ENCODE measurements around the gene VSX2. TPM values are rescaled to one million over a fixed set of nuclear protein-coding genes. Genes with fewer than 3 reads are reported as not detected.

VSX2 gene
- total RNA-seq, 1 donor from 2014 or later, result not detected

DNA sequence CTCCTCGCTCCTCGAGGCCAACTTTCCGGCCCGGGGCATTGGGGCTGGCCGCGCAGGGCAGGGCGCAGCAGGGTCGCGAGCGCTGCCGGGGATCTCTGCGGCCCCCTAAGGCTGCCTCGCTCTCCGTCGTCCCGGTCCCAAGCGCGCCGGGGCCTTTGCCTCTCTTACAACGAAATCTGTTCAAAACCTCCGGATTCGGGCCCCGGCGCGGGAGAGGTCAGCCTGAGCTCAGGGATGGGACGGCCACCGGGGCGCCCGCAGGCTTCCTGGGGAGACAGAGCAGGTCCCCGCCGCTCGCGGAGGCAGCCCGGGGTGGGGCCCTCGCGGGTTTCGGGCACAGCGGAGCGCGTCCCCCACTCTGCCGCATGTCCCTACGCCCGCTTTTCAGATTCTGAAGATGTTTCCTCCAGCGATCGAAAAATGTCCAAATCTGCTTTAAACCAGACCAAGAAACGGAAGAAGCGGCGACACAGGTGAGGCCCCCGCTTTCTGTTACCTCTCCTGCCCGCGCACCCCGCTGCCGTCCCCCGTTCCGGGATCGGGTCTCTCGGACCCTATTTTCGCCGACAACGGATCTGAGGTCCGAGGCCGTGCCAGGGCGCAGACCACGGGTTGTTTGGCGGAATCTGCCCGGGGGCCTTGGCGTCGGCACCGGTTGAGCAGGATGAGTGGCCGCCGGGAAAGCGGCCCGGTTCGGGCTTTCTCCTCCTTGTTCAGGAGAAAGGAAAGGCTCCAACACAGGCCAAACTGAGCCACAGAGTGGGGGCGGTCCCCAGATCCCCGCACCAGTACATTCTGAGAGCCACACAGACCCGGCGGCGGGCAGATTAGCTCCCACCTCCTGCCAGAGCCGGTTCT is 1.8 kb downstream of the VSX2 start:
- H3K36me3 Mint-ChIP-seq (ENCODE audit: insufficient read depth), result no peaks in the 10 kb centered on the region
- no peaks in the 10 kb centered on the region for H3K9me3 Mint-ChIP-seq (ENCODE audit: low read depth)
- peak overlapping the region; percentile 69 for H3K27ac Mint-ChIP-seq
- peaks cover 6% of the 10 kb centered on the region for H3K4me1 Mint-ChIP-seq (ENCODE audit: low read depth)
- peaks cover 92% of the 10 kb centered on the region for H3K27me3 Mint-ChIP-seq
- TF ChIP-seq, protein P1, sequence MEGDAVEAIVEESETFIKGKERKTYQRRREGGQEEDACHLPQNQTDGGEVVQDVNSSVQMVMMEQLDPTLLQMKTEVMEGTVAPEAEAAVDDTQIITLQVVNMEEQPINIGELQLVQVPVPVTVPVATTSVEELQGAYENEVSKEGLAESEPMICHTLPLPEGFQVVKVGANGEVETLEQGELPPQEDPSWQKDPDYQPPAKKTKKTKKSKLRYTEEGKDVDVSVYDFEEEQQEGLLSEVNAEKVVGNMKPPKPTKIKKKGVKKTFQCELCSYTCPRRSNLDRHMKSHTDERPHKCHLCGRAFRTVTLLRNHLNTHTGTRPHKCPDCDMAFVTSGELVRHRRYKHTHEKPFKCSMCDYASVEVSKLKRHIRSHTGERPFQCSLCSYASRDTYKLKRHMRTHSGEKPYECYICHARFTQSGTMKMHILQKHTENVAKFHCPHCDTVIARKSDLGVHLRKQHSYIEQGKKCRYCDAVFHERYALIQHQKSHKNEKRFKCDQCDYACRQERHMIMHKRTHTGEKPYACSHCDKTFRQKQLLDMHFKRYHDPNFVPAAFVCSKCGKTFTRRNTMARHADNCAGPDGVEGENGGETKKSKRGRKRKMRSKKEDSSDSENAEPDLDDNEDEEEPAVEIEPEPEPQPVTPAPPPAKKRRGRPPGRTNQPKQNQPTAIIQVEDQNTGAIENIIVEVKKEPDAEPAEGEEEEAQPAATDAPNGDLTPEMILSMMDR (IDR thresholded peaks at IDR 0.05; ENCODE audit: unreplicated experiment), result no peak
- H3K4me3 Mint-ChIP-seq (ENCODE audit: low read depth), result peak overlapping the region; percentile 41
- DNase-seq (ENCODE audit: low spot score, unreplicated experiment), result no peak

DNA sequence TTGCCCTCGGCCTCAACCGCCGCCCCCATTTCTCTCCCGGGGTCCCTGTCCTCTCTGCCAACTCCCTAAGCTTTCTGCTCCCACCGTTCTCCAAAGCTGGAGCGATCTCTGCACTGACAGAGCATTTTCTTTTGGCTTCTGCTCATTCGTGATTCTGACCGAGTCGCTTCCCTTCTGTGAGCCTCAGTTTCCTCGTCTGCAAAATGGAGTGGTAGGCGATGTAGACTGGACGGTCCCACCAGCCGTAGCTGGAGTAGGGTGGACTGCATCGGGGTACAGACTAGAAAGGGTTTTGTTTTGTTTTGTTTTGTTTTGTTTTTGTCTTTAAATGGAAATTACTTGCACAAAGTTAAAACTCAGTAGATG is 2.4 kb downstream of the VSX2 start:
- H3K4me3 Mint-ChIP-seq (ENCODE audit: low read depth), result peak overlapping the region; percentile 41
- H3K36me3 Mint-ChIP-seq (ENCODE audit: insufficient read depth), result no peaks in the 10 kb centered on the region
- TF ChIP-seq, protein P1 (IDR thresholded peaks at IDR 0.05; ENCODE audit: unreplicated experiment), result no peak
- no peaks in the 10 kb centered on the region for H3K9me3 Mint-ChIP-seq (ENCODE audit: low read depth)
- peak overlapping the region; percentile 69 for H3K27ac Mint-ChIP-seq
- H3K4me1 Mint-ChIP-seq (ENCODE audit: low read depth), result peaks cover 7% of the 10 kb centered on the region
- H3K27me3 Mint-ChIP-seq, result peaks cover 93% of the 10 kb centered on the region
- no peak for DNase-seq (ENCODE audit: low spot score, unreplicated experiment)

DNA sequence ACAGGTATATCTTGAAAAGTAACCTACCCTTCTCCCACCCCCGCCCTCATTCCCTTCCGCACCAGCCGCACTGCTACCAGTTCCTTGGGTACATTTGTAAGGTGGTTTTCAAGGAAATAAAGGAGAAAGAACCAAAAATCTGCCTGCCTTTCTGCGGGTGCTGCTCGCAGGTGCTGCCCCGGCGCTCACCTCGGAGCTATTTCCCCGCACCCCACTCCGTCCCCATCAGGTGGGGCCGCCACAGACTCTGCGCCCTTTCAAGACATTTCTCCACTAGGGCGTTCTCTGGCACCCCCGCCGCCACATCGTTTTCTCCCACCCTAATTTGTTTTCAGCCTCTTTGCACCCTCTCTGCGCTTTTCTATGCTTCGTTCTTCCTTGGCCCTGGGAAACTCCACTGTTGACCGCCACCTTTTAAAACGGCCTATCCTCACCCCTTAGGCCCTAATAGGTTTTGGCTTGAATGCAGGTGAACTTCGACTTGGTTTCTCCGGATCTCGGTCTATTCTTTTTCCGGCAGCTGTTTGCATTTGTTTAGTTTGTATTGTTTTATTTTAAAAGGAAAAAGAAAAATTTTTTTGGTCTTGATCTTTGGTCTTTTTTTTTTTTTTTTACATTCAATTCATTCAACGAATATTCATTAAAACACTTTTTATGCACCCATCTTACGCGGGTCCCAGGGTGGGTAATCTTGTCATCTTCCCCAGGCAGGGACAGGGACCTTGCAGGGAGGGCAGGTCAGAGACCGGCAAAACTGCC is 3.0 kb downstream of the VSX2 start:
- peak overlapping the region; percentile 72 for H3K27ac Mint-ChIP-seq
- H3K4me3 Mint-ChIP-seq (ENCODE audit: low read depth), result no peak overlapping the region
- H3K9me3 Mint-ChIP-seq (ENCODE audit: low read depth), result no peaks in the 10 kb centered on the region
- TF ChIP-seq, protein P1 (IDR thresholded peaks at IDR 0.05; ENCODE audit: unreplicated experiment), result no peak
- H3K27me3 Mint-ChIP-seq, result peaks cover 93% of the 10 kb centered on the region
- no peak for DNase-seq (ENCODE audit: low spot score, unreplicated experiment)
- peaks cover 8% of the 10 kb centered on the region for H3K4me1 Mint-ChIP-seq (ENCODE audit: low read depth)
- H3K36me3 Mint-ChIP-seq (ENCODE audit: insufficient read depth), result no peaks in the 10 kb centered on the region

DNA sequence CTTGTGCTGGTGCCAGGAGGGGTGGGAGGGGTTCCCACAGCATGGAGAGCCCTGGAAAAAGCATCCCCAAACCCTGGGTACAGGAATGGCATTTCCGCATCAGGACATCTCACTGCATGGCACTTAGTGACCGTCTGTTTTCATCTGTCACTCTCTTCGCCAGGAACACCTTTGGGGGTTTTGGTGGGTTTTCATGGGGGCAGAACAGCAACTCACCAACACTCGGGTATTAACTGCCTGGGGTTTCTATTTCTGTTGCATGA is 3.5 kb downstream of the VSX2 start:
- Mint-ChIP-seq H3K4me1 (ENCODE audit: low read depth) (peaks cover 8% of the 10 kb centered on the region), H3K36me3 (ENCODE audit: insufficient read depth) (no peaks in the 10 kb centered on the region), H3K27me3 (peaks cover 92% of the 10 kb centered on the region), H3K27ac (no peak overlapping the region), H3K9me3 (ENCODE audit: low read depth) (no peaks in the 10 kb centered on the region), H3K4me3 (ENCODE audit: low read depth) (no peak overlapping the region)
- no peak for DNase-seq (ENCODE audit: low spot score, unreplicated experiment)
- TF ChIP-seq, protein P1 (IDR thresholded peaks at IDR 0.05; ENCODE audit: unreplicated experiment), result no peak

DNA sequence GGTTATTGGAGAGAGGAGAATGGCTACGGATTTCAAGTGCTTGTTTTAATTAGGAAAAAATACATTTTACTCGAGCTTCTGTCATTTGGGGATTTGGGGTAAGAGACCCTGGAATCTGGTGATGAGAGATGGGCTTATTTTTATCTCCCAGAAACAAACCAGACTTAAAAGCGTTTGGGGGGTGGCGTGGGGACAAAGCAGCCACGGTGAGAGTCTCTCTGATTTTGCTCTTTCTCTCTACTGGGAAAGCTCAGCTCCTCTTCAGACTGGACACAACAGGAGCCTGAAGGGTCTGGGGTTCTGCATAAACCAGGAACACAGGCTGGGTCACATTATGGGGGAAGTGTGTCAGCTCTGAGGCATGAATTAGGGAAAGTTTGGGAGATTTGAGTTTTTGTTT is 3.8 kb downstream of the VSX2 start:
- no peaks in the 10 kb centered on the region for H3K9me3 Mint-ChIP-seq (ENCODE audit: low read depth)
- H3K4me3 Mint-ChIP-seq (ENCODE audit: low read depth), result no peak overlapping the region
- no peak overlapping the region for H3K27ac Mint-ChIP-seq
- H3K36me3 Mint-ChIP-seq (ENCODE audit: insufficient read depth), result no peaks in the 10 kb centered on the region
- TF ChIP-seq, protein P1 (IDR thresholded peaks at IDR 0.05; ENCODE audit: unreplicated experiment), result no peak
- peaks cover 8% of the 10 kb centered on the region for H3K4me1 Mint-ChIP-seq (ENCODE audit: low read depth)
- DNase-seq (ENCODE audit: low spot score, unreplicated experiment), result no peak
- peaks cover 89% of the 10 kb centered on the region for H3K27me3 Mint-ChIP-seq

Measured in progenitor cell of endocrine pancreas (in vitro differentiated cells).